ENCODE data around the gene NELL2.

- TF ChIP-seq RFX1 (IDR thresholded peaks at IDR 0.05) (no peak), MAX (CRISPR knock-in tag; IDR thresholded peaks at IDR 0.05) (no peak), CTCF (IDR thresholded peaks at IDR 0.05 in 2 of 3, conservative IDR thresholded peaks at IDR 0.05 in 1 of 3; ENCODE audit: insufficient read depth in 2 of 3, low read depth in 1 of 3, low read length in 3 of 3) (no peak), RNF219 (CRISPR knock-in tag; IDR thresholded peaks at IDR 0.05) (no peak), AFF4 (CRISPR knock-in tag; IDR thresholded peaks at IDR 0.05) (no peak), EP300 (IDR thresholded peaks at IDR 0.05; ENCODE audit: low read length) (no peak), PREB (CRISPR knock-in tag; IDR thresholded peaks at IDR 0.05) (no peak), DNMT1 (IDR thresholded peaks at IDR 0.05) (no peak), BRF1 (IDR thresholded peaks at IDR 0.05; ENCODE audit: borderline replicate concordance, extremely low read depth, insufficient read length) (no peak), ZNF398 (CRISPR knock-in tag; IDR thresholded peaks at IDR 0.05) (no peak), ZNF384 (IDR thresholded peaks at IDR 0.05; ENCODE audit: low read depth, low read length) (no peak)
Measured at GRCh38 chr12:44765796-44766195, 110.3 kb downstream of the NELL2 start.

All from K562 (cell line).